Frontal cortex (tissue), 4 donors: ENCODE data around the gene ADGRG6. TPM values are rescaled to one million over a fixed set of nuclear protein-coding genes. Genes with fewer than 3 reads are reported as not detected.

ENCODE experiments used
- DNase-seq, 2 donors: peaks; one replicate each; pipeline ENCODE4 v3.0.0; 2012; ENCODE audit warnings: low spot score in 2 of 2
- FAIRE-seq: peaks from 2 replicates; lab custom pipeline; 2012; peaks lifted over from hg19 to GRCh38; lab: Jason Lieb, UNC
- total RNA-seq: library from RNA; depleted of rRNA; stranded (reverse); fragments of >200 nt; gene quantifications from one replicate; pipeline ENCODE4 v1.2.3, GENCODE V29; 2014
- donor health status: control.
- donor health status: control.
- donor health status: control.

Gene ADGRG6
- total RNA-seq, 1 donor from 2014 or later: 9.8 TPM

DNA sequence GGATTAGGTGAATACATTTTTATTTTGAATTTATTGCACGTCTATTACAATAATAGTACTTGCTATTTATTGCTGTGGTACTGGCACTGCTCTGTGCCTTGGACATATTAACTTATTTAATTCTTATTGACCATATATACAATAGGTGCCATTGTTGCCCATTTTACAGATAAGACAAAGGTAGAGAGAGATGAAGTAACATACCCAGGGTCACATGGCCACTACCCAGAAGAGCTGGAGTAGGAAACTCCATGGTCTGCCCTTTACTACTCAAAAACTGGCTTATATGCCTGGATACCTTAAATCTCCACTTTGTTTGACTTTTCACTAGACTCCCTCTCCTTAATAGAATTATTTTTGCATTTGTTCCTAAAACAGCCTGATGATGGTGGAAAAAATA, 67.5 kb downstream of the ADGRG6 start:
- FAIRE-seq: no peak
- no peak for DNase-seq

DNA sequence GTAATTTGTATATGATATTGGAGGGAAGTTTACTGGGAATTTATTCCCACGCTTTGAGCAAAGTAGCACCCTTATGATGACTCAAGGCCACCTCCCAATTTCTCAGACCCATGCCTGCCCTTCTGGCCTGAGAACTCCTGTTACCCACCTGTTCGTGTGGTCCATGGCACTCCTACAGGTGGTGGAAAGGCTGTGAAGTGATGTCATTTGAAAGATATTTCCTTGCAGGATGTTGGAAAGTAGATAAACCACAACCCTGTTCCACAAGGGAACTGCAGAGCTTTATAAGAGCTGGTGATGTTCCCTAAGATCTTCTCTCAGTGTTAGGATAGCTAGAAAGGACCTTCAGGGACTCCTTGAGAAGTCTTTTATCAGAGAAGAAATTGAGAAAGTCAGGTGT, 70.5 kb downstream of the ADGRG6 start:
- FAIRE-seq (no peak), DNase-seq (no peak)

DNA sequence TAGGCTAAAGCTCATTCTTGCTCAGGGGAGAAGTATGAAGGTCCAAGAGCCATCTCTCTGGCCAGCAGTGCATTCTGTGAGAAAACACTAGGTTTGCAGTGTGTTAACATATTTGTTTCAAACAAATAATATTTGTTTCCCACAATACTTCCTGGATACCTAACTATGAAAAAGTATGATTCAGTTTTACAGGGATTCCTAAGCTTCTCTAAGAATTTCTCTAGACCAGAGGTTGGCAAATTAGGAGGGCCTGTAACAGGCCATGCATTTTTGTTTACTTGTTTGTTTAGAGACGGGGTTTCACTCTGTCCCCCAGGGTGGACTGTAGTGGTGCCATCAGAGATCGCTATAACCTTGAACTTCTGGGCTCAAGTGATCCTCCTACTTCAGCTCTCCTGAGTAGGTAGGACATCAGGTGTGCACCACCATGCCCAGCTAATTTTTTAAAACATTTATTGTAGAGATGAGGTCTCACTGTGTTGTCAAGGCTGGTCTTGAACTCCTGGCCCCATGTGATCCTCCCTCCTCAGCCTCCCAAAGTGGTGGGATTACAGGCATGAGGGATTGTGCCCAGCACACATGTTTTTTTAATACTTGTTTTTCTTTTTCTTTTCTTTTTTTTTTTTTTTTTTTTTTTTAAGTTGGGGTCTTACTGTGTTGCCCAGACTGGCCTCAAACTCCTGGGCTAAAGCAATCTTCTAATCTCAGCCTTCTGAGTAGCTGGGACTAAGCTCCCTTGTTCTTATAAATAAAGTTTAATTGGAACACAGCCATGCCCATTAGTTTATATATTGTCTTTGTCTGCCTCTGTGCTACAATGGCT, 71.7 kb downstream of the ADGRG6 start:
- no peak for DNase-seq
- FAIRE-seq: no peak

DNA sequence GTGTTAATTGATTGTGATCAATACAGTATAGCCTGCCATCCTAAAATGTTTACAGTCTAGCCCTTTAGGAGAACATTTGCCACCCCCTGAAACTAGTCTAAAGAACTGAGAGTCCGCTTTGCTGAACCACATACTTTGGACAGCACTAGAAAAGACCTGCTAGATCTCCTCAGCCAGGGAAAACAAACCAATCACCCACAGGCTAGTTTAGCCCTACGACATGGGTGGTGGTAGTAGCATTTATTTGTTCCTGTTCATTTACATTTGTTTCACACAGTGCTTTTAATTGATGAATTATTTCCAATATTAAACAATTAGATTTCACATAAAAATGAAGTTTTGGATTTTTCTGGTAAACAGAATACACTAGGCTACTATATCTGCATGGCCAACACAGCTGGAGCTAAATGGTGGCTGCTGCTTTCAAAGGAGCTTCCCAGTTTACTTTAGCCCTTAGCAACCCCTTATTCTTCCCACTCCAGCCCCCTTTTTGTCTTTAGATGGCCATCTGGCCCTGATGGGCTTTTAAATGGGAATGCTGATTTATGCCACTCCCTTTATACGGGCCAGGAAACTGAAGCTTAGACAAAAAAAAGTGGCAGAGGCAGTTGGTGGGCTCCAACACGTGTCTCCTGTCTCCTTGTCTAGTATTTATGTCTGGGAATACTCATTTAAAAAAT, 72.4 kb downstream of the ADGRG6 start:
- FAIRE-seq (no peak), DNase-seq (no peak)

DNA sequence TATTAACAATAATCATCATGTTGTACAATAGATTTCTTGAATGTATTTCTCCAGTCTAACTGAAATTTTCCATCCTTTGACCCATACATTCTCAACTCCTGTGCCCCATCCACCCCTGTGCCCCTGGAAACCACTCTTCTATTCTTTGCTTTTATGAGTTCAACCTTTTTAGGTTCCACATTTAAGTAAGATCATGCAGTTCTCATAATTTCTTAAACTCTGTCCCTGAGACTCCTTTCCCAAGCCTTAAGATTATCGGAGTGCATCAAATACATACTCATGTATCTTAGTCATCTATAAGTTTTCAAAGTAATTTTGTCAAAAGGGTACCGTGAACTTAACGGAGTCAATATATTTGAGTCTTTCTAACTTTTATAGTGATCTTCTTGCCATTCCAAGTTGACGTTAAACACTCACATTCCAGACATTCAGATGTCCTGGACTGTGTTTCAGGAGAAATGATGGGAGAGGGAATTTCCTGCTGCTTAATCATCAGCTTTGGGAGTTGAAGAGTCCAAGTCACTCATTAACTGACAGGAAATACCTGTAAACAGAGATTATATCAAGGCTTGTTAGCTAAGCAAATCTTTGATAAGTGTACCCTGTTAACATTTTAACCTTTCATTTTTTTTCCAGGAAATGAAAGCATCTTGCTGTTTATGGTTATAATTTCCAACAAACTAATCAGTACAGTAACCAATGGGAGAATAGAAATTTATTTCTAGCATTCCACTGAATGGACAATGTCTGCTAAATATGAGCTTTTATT, 73.3 kb downstream of the ADGRG6 start:
- no peak for FAIRE-seq

DNA sequence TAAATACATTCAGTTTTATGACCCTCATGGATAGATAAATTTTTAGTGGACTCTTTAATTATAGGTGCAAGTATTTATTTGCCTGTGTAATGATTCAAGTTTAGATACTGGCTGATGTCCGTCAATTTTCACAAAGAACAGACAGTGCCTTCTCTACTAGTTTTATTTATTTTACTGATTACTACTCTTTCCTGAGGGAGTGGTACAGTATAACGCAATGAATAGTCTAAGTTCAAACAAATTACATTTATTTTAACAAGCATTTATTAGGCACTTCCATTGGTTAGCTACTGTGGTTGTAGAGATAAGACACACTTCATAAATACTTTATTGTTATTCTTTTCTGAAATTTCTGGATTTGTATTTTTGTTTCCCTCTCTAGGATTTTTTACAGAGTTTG, 74.3 kb downstream of the ADGRG6 start:
- DNase-seq: no peak
- FAIRE-seq: no peak

More for the DNA sequence above, 73.3 kb downstream of the ADGRG6 start:
- DNase-seq: no peak

DNA sequence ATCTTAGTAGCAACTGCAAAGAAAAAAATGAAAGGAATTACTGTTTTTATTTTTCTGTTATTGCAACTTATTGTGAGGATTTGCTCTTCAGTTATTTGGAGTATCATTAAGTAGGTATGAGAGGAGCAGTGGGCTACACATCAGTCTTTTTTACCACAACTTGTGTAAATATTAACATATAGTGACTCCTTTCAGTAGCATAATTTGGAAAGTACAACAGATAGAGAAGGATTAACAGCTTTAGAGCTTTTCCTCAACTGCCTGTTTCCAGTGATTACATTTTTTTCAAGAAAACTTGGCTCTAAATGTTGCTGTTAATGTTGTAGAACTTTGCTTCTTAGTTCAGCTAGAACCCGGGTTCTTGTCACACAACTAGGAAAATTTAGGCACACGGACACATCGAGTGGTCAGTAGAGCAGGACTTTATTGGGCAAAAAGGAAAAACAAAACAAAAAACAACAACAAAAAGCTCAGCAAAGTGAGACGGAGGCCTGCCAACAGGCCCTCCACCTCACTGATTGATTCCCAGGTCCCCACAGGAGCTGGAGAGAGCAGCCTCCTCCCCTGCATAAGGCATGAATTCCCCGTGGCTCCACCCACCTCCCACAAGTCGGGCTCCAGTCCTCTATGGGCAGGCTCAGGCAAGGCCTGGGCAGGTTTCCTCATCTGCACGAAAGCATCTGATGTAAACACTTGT, 75.1 kb downstream of the ADGRG6 start:
- FAIRE-seq (no peak), DNase-seq (no peak)

DNA sequence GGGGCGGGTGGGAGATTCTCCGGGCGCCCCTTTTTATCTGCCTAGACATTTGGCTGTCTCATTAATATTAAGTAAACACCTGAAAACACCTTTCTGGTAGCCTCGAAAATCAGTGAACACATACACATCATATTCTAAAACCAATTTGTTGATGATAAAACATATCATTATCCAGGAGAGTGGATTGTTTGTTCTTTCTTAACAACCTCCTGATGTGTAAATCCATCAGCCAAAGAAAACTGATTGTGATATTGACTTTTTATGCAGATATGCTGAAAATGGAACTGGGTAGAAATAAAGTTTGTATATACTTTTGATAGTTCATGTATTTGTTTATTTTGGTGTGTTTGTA, 75.7 kb downstream of the ADGRG6 start:
- no peak for DNase-seq
- FAIRE-seq: no peak

DNA sequence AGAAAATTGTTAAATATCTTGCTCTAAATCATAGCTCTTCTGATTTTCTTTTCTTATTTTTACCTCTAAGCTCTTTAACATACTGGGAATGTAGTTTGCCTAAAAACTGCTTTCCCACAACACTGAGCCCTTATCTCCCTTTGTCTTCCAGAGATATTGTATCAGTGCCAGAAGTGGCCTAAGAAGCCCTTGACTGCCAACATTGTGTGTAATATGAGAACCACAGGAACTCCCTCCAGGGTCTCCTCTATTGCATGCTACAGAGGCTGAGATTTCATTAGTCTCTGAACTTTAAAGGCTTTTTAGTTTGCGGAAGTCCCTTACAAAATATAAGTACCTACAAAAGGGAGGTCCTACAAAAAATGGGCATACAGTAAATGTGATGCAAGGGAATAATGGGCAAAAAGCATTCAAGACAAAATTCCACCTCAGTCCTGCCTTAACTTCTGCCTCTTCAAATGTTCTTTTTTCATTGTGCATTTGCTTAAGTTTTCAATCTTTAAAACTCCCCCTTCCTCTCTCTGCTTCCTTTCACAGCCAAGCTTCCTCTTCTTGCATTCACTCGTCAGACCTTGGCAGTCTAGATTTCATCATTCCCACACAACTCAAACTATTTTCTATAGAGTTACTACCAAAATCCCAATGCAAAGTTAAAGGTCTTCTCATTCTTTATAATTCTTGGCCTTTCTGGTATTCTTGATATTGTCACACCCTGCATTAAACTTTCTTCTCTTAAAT, 76.5 kb downstream of the ADGRG6 start:
- no peak for DNase-seq

DNA sequence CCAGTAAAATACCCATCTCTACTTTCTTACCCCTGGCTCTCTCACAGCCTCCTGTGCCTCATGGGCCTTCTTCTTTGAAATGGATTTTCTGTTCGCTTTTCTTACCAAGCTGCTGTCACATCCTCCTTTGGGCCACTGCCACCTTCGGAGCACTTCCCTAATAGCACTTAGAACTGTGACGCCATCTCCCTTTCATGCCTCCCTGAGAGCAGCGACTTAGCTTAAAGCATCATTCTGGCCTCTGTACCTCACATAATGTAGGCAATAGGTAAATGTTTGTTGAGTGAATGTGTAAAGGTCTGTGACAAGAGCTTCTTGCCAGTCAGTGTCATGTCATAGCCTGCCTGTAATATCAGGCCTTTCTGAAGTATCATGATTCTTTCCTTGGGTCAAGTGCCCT, 78.8 kb downstream of the ADGRG6 start:
- DNase-seq (no peak), FAIRE-seq (no peak)

More for the DNA sequence above, 76.5 kb downstream of the ADGRG6 start:
- no peak for FAIRE-seq

DNA sequence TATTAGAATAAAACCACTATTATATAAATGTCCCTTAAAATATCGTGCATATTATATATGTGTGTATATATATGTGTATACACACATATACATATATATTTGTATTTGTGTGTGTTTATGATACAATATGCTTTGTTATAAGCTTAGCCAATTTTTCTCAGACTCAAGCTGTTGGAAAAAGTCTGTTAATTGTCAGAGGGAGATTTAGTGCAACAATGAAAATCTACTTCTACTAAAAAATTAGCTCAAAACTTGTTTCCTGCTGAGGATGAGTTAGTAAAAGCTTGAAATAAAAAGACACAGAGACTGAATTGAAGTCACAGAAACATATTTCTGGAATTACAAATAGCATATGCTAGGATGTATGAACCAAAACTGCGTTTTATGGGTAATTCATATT, 79.4 kb downstream of the ADGRG6 start:
- FAIRE-seq: no peak
- no peak for DNase-seq

DNA sequence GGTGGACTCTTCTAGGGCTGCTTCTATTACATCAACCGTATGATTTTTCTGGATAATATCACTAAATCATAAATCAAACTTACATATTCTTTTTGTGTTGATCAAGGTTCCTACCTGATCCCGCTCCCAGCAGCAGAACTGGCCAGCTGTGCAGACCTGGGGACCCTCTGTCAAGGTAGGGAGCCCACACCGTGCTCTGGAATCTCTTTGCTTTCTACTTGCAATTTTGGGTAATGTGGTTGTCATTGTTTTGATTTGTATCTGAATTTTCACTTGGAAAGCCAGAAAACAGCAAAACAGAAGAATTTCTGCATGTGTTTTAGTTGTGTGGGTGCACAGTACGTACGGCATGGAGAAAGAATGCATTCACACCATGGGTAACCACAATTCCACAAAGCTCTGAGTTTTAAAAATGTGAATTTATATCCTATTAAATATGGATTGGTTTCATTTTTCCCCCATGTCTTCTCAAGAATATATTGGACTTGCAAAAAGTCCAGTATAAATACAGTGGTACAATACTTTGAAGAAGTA, 80.1 kb downstream of the ADGRG6 start:
- DNase-seq (no peak), FAIRE-seq (no peak)

DNA sequence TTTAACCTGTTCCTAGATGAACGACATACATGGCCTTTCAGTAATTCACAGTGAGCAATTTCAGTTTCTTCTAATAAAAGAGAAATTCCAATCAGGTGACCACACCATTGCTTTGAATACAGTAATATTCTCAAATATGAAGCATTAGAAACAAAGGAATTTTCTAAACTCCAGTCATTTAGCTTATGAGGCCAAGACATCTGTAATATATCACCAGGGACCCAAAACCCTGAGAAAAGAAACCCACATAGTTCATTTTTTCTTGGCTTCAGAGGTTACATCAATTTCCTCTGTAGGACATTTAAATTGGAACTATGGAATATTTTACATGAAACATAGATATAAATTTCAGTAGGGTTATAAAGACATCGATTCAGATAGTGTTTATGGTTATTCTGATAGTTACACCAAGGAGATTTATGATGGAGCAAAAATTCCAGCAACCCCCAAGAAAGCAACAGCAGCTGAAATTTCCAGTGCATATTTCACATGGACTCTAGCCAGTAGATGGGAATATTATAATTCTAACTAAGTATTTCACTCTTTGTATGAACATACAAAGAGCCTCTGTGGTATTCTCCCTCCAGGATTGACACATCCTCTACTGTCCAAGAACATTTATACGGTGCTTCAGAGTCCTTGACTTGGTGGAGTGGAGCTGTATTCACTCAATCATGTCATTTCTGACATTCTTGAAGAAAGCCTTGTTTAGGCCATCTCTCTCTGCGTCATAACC, 82.9 kb downstream of the ADGRG6 start:
- FAIRE-seq: no peak
- no peak for DNase-seq

DNA sequence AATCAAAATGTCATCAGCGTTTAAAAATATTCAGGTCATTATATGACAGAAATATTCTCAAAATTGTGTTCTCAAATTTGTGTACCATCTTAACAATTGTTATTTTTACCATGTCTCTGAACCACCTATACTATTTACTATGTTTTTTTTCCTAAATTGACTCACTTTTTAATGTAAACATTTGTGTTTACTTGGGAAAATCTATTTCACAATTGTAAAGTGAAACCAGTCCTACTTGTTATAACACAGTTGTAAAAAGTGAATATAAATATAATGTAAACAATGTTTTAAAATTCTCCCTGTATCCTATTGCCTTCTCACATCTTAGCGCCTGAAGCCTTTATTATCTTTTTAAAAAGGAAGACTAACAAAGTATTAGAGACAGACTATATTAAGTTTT, 83.5 kb downstream of the ADGRG6 start:
- DNase-seq: no peak
- FAIRE-seq: no peak

DNA sequence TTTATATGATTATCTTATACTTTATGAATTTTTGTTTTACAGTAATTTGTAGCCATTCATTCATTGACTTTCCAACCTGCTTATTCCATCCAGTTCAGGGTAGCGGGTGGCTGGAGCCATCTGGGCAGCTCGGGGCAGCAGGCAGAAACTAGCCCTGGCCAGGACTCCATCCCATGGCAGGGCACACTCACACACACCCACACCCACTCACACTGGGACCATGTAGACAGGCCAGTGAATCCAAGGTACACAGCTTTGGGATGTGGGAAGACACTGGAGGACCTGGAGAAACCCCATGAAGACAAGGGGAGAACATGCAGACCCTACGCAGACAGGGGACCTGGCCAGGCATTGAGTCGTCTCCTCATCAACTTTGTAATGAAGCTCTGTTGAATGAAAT, 84.8 kb downstream of the ADGRG6 start:
- FAIRE-seq (no peak), DNase-seq (no peak)

DNA sequence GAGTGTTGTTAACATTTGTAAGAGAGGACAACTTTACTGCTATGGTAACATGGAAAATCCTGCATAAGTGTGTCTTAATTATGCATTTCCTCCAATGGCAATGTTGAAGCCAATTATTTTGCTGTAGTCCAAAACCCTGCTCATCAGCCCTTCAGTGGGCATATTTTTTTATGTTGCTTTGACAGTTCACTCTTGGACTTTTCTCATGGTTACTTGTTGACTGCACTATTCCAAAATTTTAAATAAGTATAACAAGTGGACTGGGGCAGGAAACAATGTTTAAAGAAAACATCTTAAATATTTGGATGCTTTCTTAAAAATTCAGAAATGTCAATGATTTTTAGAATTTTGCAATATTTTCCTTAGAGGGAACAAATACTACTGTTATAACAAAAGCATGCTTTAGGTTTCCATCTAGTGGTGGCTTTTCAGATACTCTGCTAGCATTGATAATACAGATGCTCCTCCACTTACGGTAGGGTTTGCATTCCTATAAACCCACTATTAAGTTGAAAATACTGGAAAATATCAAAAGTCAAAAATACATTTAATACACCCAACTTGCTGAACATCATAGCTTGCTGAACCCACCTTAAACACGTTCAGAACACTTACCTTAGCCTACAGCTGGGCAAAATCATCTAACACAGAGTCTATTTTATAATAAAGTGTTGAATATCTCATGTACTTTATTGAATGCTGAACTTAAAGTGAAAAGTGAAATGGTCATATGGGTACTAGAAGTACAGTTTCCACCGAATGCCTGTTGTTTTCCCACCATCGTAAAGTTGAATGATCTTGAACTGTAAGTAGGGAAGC, 86.4 kb downstream of the ADGRG6 start:
- peak; percentile 85 for FAIRE-seq
- peak in 1 of 2 donors; percentile 22 for DNase-seq

DNA sequence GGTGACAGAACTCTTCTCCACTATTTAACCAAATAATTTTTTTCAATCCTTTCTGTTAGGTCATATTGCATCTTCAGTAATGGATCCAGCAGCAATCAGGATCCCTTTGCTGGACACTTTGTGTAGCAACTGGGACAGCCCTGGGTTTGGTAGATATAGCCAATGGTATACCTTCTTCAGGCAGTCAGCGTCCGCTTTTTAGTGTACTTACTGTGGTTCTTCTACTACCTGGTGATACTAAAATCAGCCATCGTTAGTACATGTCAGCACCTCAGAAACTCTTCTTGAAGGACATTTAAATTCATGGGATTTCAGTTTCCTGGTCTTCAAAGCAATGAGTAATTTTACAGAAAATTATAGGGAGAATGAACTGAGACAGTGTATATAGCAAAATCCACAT, 93.5 kb downstream of the ADGRG6 start:
- no peak for FAIRE-seq

DNA sequence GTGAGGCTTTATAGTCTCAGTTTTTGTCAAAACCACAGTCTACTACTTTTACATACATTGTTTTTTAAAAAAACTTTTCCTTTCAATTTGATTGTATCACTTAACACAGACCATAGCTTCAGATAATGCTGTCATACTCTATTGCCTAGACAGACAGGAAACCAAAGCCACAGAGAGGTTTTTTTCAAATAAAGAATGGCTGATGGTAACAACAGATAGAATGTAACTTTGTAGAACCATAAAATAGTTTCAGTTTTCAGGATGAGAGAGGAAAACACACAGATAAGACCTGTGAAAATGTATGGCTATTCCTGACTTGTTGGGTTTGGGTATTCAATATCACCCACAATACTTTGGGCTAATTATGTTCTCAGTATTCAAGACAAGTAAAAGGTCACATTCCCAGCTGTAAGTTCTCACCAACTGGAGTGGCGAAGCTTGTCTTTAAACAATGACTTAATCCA, 94.0 kb downstream of the ADGRG6 start:
- no peak for FAIRE-seq

More for the DNA sequence above, 93.5 kb downstream of the ADGRG6 start:
- DNase-seq: no peak

More for the DNA sequence above, 94.0 kb downstream of the ADGRG6 start:
- DNase-seq: no peak
